ENCODE data around the gene ARHGAP28.
"Not testable (repeated sequence)": the region's sequence is repeated elsewhere in the genome, so short reads cannot be mapped to it uniquely, and the experiment has no call there.

ARHGAP28 gene

GRCh38 chr18:6798896-6799295 is 69.4 kb downstream of the ARHGAP28 start:
- no peaks in the 10 kb centered on the region for H4K20me1 ChIP-seq (ENCODE audit: control insufficient read depth, insufficient read depth, low read depth, low read length)
- H3K4me2 ChIP-seq (ENCODE audit: low read length), result no peak overlapping the region

DNA sequence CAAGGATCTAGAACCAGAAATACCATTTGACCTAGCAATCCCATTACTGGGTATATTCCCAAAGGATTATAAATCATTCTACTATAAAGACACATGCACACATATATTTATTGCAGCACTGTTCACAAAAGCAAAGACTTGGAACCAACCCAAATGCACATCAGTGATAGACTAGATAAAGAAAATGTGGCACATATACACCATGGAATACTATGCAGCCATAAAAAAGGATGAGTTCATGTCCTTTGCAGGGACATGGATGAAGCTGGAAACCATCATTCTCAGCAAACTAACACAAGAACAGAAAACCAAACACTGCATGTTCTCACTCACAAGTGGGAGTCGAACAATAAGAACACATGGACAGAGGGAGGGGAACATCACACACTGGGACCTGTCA is 70.8 kb downstream of the ARHGAP28 start:
- not testable (repeated sequence) for H3K79me2 ChIP-seq (ENCODE audit: control insufficient read depth, low read length); H3K9me3 ChIP-seq (ENCODE audit: control insufficient read depth, insufficient read depth, low read length); H3K9me2 ChIP-seq (replicated peaks; ENCODE audit: control insufficient read depth, low read length); H3K4me2 ChIP-seq (ENCODE audit: low read length); H4K20me1 ChIP-seq (ENCODE audit: control insufficient read depth, insufficient read depth, low read depth, low read length); H3K27me3 ChIP-seq (ENCODE audit: control insufficient read depth, low read length); H3F3A ChIP-seq (ENCODE audit: control insufficient read depth, insufficient read depth); H3K36me3 ChIP-seq (ENCODE audit: control insufficient read depth, low read length); H3K27ac ChIP-seq (ENCODE audit: low read depth, low read length); H3K4me1 ChIP-seq (ENCODE audit: control insufficient read depth, low read length); H3K4me3 ChIP-seq (ENCODE audit: low read length)

More at GRCh38 chr18:6798896-6799295, 69.4 kb downstream of the ARHGAP28 start:
- Histone ChIP-seq H3K4me1 (ENCODE audit: control insufficient read depth, low read length) (no peaks in the 10 kb centered on the region), H3K27me3 (ENCODE audit: control insufficient read depth, low read length) (no peaks in the 10 kb centered on the region), H3K79me2 (ENCODE audit: control insufficient read depth, low read length) (no peaks in the 10 kb centered on the region), H3K36me3 (ENCODE audit: control insufficient read depth, low read length) (no peaks in the 10 kb centered on the region), H3F3A (ENCODE audit: control insufficient read depth, insufficient read depth) (no peaks in the 10 kb centered on the region), H3K27ac (ENCODE audit: low read depth, low read length) (no peak overlapping the region), H3K9me2 (replicated peaks; ENCODE audit: control insufficient read depth, low read length) (no peaks in the 10 kb centered on the region), H3K9me3 (ENCODE audit: control insufficient read depth, insufficient read depth, low read length) (no peaks in the 10 kb centered on the region; the same call in 1 of the 2 replicates), H3K4me3 (ENCODE audit: low read length) (no peak overlapping the region)
- TF ChIP-seq CTCF (IDR thresholded peaks at IDR 0.05; ENCODE audit: low read depth, low read length, poor library complexity, severe bottlenecking) (no peak), EZH2phosphoT487 (IDR thresholded peaks at IDR 0.05; ENCODE audit: borderline replicate concordance, low read length) (no peak)

DNA sequence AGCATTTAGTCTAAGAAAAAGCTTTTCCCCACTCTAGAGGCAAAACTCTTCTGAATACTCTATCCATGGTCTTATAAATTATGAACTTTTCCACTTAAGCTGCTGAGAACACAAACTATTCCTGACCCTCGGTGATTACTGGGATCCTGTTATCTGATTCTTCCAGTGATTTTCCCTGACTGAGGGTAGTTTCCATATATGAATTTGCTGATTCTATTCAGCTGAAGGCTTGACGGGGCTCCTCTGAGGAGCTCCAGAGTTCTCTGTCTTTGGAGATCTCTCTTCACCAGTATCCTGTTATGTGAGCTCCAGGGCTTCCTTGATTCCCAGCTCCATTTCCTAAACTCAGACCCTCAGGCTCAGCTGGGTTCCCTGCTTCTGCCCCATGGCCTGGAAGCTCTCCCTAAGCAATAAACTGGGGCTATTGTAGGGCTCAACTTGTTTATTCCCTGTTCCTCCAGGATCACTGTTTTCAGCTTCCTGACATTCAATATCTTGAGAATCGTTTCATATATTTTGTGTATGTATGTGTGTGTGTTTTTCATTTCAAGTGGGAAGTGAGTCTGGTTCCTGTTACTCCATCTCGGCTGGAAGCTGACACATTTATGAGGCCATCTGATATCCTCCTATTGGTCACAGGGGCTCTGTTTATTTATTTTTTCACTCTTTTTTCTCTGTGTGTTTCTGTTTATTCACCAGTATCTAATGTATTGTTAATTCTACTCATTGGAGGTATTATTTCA is 78.2 kb downstream of the ARHGAP28 start:
- no peaks in the 10 kb centered on the region for H3K9me3 ChIP-seq (ENCODE audit: control insufficient read depth, insufficient read depth, low read length)
- H3K27ac ChIP-seq (ENCODE audit: low read depth, low read length), result no peak overlapping the region
- TF ChIP-seq CTCF (IDR thresholded peaks at IDR 0.05; ENCODE audit: low read depth, low read length, poor library complexity, severe bottlenecking), result no peak
- no peak for TF ChIP-seq EZH2phosphoT487 (IDR thresholded peaks at IDR 0.05; ENCODE audit: borderline replicate concordance, low read length)

GRCh38 chr18:6810191-6810590 is 80.7 kb downstream of the ARHGAP28 start:
- H3F3A ChIP-seq (ENCODE audit: control insufficient read depth, insufficient read depth), result no peaks in the 10 kb centered on the region
- no peak overlapping the region for H3K4me2 ChIP-seq (ENCODE audit: low read length)
- no peaks in the 10 kb centered on the region for H3K9me3 ChIP-seq (ENCODE audit: control insufficient read depth, insufficient read depth, low read length)
- H3K27me3 ChIP-seq (ENCODE audit: control insufficient read depth, low read length), result no peaks in the 10 kb centered on the region
- no peaks in the 10 kb centered on the region for H3K9me2 ChIP-seq (replicated peaks; ENCODE audit: control insufficient read depth, low read length)
- no peak overlapping the region for H3K4me3 ChIP-seq (ENCODE audit: low read length)
- no peak overlapping the region for H3K27ac ChIP-seq (ENCODE audit: low read depth, low read length)
- H3K36me3 ChIP-seq (ENCODE audit: control insufficient read depth, low read length), result no peaks in the 10 kb centered on the region
- no peak for TF ChIP-seq EZH2phosphoT487 (IDR thresholded peaks at IDR 0.05; ENCODE audit: borderline replicate concordance, low read length)
- TF ChIP-seq CTCF (IDR thresholded peaks at IDR 0.05; ENCODE audit: low read depth, low read length, poor library complexity, severe bottlenecking), result no peak
- H3K4me1 ChIP-seq (ENCODE audit: control insufficient read depth, low read length), result no peaks in the 10 kb centered on the region
- no peaks in the 10 kb centered on the region for H4K20me1 ChIP-seq (ENCODE audit: control insufficient read depth, insufficient read depth, low read depth, low read length)
- no peaks in the 10 kb centered on the region for H3K79me2 ChIP-seq (ENCODE audit: control insufficient read depth, low read length)

More for the DNA sequence above, 78.2 kb downstream of the ARHGAP28 start:
- Histone ChIP-seq H3K9me2 (replicated peaks; ENCODE audit: control insufficient read depth, low read length) (no peaks in the 10 kb centered on the region), H4K20me1 (ENCODE audit: control insufficient read depth, insufficient read depth, low read depth, low read length) (no peaks in the 10 kb centered on the region), H3F3A (ENCODE audit: control insufficient read depth, insufficient read depth) (no peaks in the 10 kb centered on the region), H3K79me2 (ENCODE audit: control insufficient read depth, low read length) (no peaks in the 10 kb centered on the region), H3K27me3 (ENCODE audit: control insufficient read depth, low read length) (no peaks in the 10 kb centered on the region), H3K4me1 (ENCODE audit: control insufficient read depth, low read length) (no peaks in the 10 kb centered on the region), H3K4me3 (ENCODE audit: low read length) (no peak overlapping the region), H3K4me2 (ENCODE audit: low read length) (no peak overlapping the region), H3K36me3 (ENCODE audit: control insufficient read depth, low read length) (no peaks in the 10 kb centered on the region)
